Bronchial epithelial cell (primary cell): ENCODE measurements around the gene NTPCR. TPM values are rescaled to one million over a fixed set of nuclear protein-coding genes. Genes with fewer than 3 reads are reported as not detected.

Experiments
- DNase-seq: peaks from one replicate; pipeline ENCODE4 v3.0.0-alpha.2; 2010; ENCODE audit warnings: low read depth
- FAIRE-seq: peaks from 2 replicates; lab custom pipeline; 2011; peaks lifted over from hg19 to GRCh38; lab: Jason Lieb, UNC
- H3K27me3 ChIP-seq: 2 replicates; pipeline ENCODE4 v1.5.1; 2011; ENCODE audit warnings: low read length; ENCODE audit not compliant: control insufficient read depth, insufficient read depth
- H3K36me3 ChIP-seq: 2 replicates; pipeline ENCODE4 v1.5.1; 2011; ENCODE audit warnings: low read length; ENCODE audit not compliant: control insufficient read depth, insufficient read depth
- H3K4me3 ChIP-seq: 2 replicates; pipeline ENCODE4 v1.5.1; 2011; ENCODE audit warnings: mild to moderate bottlenecking, low read depth, low read length, control low read depth
- total RNA-seq: library from RNA; depleted of rRNA; stranded (reverse); fragments of >200 nt; gene quantifications from 2 replicates; pipeline ENCODE4 v1.2.1, GENCODE V29; 2014
- TF ChIP-seq, protein P1 (sequence below): IDR thresholded peaks from 2 replicates; pipeline ENCODE4 v1.5.1; 2011; ENCODE audit warnings: mild to moderate bottlenecking, moderate library complexity, low read length, control low read depth, inconsistent platforms; ENCODE audit not compliant: insufficient read depth, severe bottlenecking

NTPCR gene
- total RNA-seq, 1 donor from 2014 or later = 13.4 TPM

DNA sequence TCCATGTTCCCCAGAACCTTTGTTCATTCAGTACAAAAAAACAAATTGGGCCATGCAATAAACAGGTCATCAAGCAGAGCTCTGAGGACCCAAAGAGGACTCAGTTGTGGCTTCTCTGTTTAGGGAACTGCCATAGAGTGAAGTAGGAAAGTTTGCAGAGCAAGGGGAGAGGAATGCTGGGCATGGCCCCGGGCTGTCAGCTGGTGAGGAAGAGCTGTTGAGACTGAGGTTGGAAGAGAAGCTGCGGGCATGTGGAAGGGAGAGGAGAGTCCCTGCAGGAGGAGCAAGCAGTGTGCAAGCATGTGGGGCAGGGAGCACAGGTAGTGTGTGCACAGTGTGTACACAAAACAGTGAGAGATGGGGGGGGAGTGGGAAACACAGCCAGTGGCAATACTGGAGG is 71.8 kb downstream of the NTPCR start:
- H3K36me3 ChIP-seq = peaks cover 2% of the 10 kb centered on the region
- no peak for FAIRE-seq
- no peak overlapping the region for H3K4me3 ChIP-seq
- TF ChIP-seq, protein P1, sequence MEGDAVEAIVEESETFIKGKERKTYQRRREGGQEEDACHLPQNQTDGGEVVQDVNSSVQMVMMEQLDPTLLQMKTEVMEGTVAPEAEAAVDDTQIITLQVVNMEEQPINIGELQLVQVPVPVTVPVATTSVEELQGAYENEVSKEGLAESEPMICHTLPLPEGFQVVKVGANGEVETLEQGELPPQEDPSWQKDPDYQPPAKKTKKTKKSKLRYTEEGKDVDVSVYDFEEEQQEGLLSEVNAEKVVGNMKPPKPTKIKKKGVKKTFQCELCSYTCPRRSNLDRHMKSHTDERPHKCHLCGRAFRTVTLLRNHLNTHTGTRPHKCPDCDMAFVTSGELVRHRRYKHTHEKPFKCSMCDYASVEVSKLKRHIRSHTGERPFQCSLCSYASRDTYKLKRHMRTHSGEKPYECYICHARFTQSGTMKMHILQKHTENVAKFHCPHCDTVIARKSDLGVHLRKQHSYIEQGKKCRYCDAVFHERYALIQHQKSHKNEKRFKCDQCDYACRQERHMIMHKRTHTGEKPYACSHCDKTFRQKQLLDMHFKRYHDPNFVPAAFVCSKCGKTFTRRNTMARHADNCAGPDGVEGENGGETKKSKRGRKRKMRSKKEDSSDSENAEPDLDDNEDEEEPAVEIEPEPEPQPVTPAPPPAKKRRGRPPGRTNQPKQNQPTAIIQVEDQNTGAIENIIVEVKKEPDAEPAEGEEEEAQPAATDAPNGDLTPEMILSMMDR = no peak
- no peaks in the 10 kb centered on the region for H3K27me3 ChIP-seq
- no peak for DNase-seq

DNA sequence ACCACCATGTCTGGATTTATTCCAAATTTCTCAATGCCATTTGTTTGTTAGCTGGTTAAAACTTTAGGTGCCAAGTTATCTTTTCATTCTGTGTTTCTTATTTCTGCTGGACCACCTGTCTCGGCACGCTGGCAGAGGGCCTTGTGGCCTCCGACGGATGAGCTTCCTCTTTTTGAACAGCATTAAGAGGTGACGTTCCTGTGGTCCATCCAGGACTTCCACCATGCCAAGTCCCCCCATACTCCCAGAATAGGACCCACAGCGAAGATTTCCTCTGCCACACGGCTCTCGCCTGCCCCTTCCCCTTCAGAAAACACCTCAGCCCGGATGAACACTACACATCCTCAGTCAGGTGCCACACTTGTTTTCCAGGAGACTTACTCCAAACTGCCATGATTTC is 73.8 kb downstream of the NTPCR start:
- FAIRE-seq = no peak
- no peak for DNase-seq
- peaks cover 2% of the 10 kb centered on the region for H3K36me3 ChIP-seq
- no peaks in the 10 kb centered on the region for H3K27me3 ChIP-seq
- TF ChIP-seq, protein P1 = no peak
- H3K4me3 ChIP-seq = no peak overlapping the region

DNA sequence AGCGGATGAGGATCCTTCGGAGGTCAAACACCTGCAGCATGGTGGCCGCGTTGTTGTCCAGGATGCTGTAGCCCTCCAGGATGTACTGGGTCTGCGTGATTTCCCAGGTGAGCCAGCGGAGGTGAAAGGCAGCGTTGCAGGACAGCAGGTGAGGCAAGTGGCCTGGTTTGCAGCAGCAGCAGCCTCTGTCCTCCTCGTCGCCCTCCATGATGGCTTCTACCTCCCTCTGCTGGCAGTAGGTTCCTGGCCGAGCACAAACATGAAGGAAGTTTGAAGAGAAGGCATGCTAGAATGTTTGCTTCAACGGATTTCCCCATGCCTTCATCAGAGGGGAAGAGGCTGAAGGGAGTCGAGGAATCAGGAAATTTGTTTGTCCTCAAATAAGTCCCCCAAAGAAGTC is 74.7 kb downstream of the NTPCR start:
- no peak for DNase-seq
- TF ChIP-seq, protein P1 = peak; percentile 73
- FAIRE-seq = no peak
- Histone ChIP-seq H3K27me3 (no peaks in the 10 kb centered on the region), H3K36me3 (peaks cover 2% of the 10 kb centered on the region), H3K4me3 (no peak overlapping the region)

- Histone ChIP-seq H3K4me3 (no peak overlapping the region), H3K36me3 (peaks cover 2% of the 10 kb centered on the region), H3K27me3 (no peaks in the 10 kb centered on the region)
- no peak for FAIRE-seq
- DNase-seq = peak; percentile 92
- TF ChIP-seq, protein P1 = no peak
These were observed 75.2 kb downstream of the NTPCR start for GRCh38 chr1:233025567-233025966.

GRCh38 chr1:233027046-233027445 is 76.6 kb downstream of the NTPCR start:
- Histone ChIP-seq H3K27me3 (no peaks in the 10 kb centered on the region), H3K4me3 (no peak overlapping the region), H3K36me3 (peaks cover 2% of the 10 kb centered on the region)
- FAIRE-seq (no peak), DNase-seq (no peak)
- TF ChIP-seq, protein P1 = no peak

DNA sequence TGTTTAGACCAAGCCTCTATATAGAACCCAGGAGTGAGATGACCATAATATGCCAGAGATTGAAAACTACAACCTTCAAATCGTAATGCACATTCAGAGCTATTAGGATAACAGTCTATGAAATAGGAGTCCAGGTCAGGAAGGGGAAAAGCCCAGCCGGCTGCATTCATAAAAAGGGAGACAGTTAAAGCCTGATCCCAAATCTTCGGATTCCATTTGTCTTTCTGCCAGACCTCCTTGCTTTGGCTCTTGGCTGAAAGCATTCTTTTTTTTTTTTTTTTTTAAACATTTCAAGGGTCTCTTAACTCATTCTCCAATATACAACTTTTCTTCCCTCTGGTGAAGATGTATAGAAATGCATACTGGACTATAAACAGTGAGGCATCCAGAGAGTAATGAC is 81.1 kb downstream of the NTPCR start:
- H3K27me3 ChIP-seq = no peaks in the 10 kb centered on the region
- FAIRE-seq = no peak
- DNase-seq = no peak
- H3K4me3 ChIP-seq = no peak overlapping the region
- TF ChIP-seq, protein P1 = no peak
- H3K36me3 ChIP-seq = no peaks in the 10 kb centered on the region
